KOPT-K1 (cell line): ENCODE data around the gene COX8C.
"Not testable (repeated sequence)": the region's sequence is repeated elsewhere in the genome, so short reads cannot be mapped to it uniquely, and the experiment has no call there.

Experiments used
- H3K27ac ChIP-seq: fragments of 200-600 bp; sonication (generic); 2 replicates; pipeline ENCODE4 v1.5.1; 2016; ENCODE audit warnings: antibody characterized with exemption, mild to moderate bottlenecking, low read depth, low read length; ENCODE audit not compliant: poor library complexity, severe bottlenecking
- H3K36me3 ChIP-seq: fragments of 200-600 bp; sonication (generic); 2 replicates; pipeline ENCODE4 v1.5.1; 2017; ENCODE audit warnings: antibody characterized with exemption, mild to moderate bottlenecking, low read length, moderate library complexity; ENCODE audit not compliant: insufficient read depth
- H3K9me3 ChIP-seq: fragments of 200-600 bp; sonication (generic); 2 replicates; pipeline ENCODE4 v1.5.1; 2017; ENCODE audit warnings: antibody characterized with exemption, low read length, mild to moderate bottlenecking; ENCODE audit not compliant: insufficient read depth, poor library complexity, severe bottlenecking

Gene COX8C

GRCh38 chr14:93379831-93380230, 32.8 kb downstream of the COX8C start:
- Histone ChIP-seq H3K36me3 (no peaks in the 10 kb centered on the region), H3K9me3 (no peaks in the 10 kb centered on the region), H3K27ac (no peak overlapping the region)

- Histone ChIP-seq H3K36me3 (no peaks in the 10 kb centered on the region), H3K9me3 (no peaks in the 10 kb centered on the region), H3K27ac (no peak overlapping the region)
These were observed 34.7 kb downstream of the COX8C start for GRCh38 chr14:93381644-93382043.

- H3K9me3 ChIP-seq, H3K36me3 ChIP-seq, H3K27ac ChIP-seq: not testable (repeated sequence)
These were observed 37.3 kb downstream of the COX8C start for GRCh38 chr14:93384256-93384655.

GRCh38 chr14:93395231-93395630, 48.2 kb downstream of the COX8C start:
- peaks cover 14% of the 10 kb centered on the region for H3K9me3 ChIP-seq

GRCh38 chr14:93396456-93396855, 49.5 kb downstream of the COX8C start:
- no peaks in the 10 kb centered on the region for H3K36me3 ChIP-seq
- H3K9me3 ChIP-seq = peaks cover 14% of the 10 kb centered on the region

More at GRCh38 chr14:93395231-93395630, 48.2 kb downstream of the COX8C start:
- H3K36me3 ChIP-seq = no peaks in the 10 kb centered on the region
- H3K27ac ChIP-seq = no peak overlapping the region

More at GRCh38 chr14:93396456-93396855, 49.5 kb downstream of the COX8C start:
- no peak overlapping the region for H3K27ac ChIP-seq
